GM19324 (cell line): ENCODE results near the gene SLC34A3.
"Not testable (repeated sequence)": the region's sequence is repeated elsewhere in the genome, so short reads cannot be mapped to it uniquely, and the experiment has no call there.

Source experiments
- ATAC-seq: cut with Tn5 transposase; IDR thresholded peaks from one replicate; pipeline ENCODE4 v1.9.1; 2021; ENCODE audit warnings: mild to moderate bottlenecking, moderate library complexity; ENCODE audit not compliant: unreplicated experiment, low FRiP score

The SLC34A3 gene

DNA sequence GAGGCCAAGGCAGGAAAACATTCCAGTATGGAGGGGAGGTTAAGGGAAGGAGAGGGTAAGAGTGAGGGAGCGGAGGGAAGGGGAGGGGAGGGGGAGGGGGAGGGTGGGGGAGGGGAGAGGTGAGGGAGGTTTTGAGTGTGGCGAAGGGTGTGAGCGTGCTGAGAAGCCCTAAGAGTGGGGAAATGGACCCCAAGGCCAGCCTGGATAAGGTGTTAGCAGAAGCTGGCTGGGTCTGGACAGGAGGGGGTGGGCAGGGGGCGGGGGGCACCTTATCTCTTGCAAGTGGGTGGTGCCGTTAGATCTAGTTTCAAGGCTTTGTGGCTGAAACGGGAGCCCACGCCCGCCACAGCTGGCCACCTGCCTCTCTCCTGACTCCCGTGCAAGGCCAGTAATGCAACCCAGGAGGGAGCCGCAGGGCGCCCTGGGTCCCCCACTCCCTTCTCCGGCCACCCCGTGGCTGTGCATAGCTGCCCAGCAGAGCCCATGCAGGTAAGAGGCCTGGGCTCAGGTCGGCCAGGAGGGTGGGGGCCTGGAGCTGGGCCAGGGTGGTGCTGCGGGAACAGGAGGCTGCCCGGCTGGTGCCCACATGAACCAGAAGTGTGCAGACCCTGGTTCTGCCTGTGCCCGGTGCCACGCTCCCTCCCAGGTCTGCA lies 2.7 kb upstream of the SLC34A3 start:
- no peak for ATAC-seq

DNA sequence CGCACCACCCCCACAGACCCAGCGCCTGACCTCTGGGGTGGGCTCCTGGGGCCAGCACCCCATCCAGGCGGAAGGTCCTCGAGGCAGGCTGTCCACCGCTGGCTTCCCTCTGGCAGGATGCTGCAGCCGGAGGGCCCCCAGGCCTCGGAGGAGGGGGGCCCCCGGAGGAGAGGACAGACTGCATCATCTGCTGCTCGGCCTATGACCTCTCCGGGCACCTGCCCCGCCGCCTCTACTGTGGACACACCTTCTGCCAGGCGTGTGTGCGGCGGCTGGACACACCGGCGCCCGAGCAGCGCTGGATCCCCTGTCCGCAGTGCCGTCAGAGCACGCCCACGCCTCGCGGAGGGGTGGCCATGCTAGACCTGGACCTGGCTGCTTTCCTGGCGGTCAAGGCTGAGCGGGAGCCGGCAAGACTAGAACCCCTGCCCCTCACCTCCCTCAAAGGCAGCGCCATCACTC lies 2.2 kb upstream of the SLC34A3 start:
- no peak for ATAC-seq

DNA sequence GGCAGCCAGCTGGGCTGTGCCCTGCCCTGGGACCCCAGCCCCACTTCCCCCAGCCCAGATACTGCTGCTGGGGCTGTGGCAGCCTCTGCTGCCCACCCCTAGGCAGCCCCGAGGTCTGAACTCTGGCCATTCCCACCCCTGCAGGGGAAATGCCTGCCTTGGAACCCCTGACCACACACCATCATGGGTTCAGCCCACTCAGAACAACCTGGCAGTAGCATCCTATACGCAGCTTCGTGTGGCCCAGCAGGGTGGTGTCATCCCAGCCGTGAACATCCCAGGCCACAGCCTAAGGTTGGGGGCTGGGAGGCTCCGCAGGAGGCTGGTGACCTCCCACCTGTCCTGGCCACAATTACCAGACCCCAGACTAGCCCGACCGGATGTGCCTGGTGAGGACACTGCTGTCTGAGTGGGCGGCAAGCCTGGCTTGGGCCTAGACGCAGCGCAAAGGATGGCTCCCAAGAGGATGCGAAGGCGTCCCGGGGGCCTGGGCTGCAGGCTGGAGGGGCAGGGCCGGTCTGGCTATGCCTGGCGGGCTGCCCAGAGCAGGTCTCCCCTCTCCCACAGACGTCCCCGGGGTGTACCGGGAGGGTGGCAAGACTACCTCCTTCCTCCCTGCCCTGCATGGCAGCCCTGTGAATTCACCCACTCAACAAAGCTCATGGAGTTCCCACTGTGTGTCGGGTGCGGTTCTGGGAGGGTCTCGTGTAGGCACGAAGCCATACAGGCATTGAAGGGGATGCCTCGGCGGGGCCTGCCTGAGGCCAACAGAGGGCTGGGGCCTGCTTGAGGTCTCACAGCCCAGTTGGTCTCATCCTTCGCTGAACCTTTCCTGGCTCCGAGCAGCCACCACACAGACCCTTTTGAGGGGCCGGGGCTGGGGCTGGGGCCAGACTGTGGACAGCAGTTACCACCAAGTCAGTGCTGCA lies 1.5 kb upstream of the SLC34A3 start:
- no peak for ATAC-seq

DNA sequence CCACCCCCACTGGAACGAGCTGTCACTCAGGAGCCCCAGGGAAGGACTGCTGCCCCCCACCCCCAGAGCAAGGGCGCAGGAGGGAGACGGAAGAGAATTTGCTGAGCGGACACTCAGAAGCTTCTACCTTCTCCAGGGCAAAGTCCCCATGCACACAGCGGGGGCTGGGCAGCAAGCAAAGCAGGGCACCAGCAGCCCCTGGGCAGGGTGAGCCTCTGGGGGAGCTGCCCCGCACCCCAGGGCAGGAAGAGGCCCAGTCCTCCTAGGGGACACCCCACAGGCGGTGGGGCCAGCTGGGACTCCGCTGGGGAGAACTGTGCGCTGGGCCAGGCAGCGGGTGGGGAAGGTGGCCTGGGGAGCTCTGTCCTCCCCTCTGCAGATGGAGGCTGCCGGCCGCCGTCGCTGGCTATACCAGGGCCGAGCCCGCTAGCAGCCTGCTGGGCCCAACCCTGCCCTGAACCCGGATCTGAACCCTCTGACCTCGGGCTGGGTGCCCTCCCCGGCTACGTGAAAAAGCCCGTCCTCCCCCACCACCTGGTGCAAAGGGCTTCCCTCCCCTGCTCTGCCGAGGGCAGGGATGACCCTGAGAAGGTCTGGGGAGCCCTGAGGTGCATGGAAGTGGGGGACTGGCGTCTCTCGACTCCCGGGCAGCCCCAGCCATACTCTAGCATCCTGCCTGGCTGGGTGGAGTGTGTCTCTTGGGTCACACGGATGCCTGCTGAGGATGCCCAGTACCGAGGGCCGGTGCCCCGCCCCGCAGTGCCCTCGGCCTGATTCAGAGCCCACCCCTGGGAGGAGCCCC lies 597 bp upstream of the SLC34A3 start:
- no peak for ATAC-seq

DNA sequence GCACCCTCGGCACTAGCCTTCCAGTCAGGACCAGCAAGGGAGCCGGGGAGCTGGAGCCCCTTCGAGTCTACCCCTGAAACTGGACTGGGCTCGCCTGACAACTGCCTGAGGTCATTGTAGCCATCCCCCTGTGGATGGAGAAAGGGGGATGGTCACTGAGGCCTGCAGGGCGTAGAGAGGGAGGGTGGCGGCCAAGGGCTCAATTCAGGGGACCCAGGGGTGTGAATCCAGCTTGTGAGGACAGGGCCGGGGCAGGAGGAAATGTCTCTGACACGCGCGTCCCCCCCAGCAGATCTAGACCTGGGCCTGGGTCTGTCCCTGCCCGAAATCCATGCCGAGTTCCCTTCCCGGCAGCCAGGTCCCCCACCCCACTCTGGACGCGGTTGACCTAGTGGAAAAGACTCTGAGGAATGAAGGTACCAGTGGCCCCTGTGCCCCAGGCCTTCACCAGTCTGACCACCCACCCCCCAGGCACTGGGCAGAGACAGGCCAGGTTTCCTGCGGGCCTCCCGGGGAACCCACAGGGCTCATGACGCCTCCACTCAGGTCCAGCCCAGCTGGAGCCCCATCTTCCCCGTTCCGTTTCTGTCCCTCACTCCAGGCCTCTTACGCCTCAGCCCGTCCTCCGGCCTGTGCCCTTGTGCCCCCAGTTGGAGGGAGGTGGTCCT lies 805 bp downstream of the SLC34A3 start:
- no peak for ATAC-seq

DNA sequence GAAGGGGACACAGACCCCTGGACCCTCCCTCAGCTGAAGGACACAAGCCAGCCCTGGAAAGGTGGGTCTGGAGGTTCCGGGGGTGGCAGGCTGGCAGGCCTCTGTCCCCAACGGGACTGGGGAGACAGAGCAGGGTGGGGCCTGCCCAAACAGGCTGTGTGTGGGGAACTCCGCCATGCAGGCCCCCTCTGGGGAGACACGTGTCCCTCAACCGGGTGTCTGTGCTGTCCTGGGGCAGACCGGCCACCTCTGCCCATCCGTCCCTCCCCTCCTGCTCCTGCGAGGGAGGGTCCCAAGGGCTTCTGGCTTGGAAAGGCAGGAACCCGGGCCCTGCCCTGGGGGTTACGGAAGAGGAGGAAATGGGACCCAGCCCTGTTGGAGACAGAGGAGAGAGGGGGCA lies 1.4 kb downstream of the SLC34A3 start:
- ATAC-seq: no peak

DNA sequence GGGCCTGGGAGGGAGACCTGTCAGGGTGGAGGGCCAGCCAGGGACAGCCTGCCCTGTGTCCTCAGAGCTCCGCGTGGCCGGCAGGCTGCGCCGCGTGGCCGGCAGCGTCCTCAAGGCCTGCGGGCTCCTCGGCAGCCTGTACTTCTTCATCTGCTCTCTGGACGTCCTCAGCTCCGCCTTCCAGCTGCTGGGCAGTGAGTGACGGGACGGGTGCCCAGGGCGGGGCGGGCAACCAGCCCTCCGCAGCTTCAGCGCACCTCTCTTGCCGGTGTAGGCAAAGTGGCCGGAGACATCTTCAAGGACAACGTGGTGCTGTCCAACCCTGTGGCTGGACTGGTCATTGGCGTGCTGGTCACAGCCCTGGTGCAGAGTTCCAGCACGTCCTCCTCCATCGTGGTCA lies 1.8 kb downstream of the SLC34A3 start:
- ATAC-seq: no peak

DNA sequence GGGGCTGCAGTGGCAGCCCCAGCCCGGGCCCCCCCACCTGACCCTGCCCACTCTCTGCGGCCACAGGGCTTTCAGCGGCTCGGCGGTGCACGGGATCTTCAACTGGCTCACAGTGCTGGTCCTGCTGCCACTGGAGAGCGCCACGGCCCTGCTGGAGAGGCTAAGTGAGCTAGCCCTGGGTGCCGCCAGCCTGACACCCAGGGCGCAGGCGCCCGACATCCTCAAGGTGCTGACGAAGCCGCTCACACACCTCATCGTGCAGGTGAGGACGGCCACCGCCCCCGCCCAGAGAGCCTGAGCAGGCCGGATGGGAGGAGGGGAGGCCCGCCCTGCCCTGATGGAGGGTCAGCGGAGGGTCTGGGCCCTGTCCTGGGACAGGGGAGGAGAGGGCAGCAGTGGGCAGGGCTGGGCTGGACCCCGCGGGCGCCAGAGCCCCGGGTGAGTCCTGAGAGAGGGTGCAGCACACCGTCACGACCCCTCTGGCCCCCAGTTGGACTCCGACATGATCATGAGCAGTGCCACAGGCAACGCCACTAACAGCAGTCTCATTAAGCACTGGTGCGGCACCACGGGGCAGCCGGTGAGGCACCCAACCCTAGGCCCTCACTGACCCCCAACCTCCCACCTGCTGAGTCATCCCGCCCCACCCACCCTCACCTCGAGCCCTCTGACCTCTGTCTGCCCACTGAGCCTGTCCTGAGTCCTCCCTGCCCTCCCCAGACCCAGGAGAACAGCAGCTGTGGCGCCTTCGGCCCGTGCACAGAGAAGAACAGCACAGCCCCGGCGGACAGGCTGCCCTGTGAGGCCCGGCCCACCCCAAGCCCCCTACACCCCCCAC lies 2.7 kb downstream of the SLC34A3 start:
- ATAC-seq: no peak

DNA sequence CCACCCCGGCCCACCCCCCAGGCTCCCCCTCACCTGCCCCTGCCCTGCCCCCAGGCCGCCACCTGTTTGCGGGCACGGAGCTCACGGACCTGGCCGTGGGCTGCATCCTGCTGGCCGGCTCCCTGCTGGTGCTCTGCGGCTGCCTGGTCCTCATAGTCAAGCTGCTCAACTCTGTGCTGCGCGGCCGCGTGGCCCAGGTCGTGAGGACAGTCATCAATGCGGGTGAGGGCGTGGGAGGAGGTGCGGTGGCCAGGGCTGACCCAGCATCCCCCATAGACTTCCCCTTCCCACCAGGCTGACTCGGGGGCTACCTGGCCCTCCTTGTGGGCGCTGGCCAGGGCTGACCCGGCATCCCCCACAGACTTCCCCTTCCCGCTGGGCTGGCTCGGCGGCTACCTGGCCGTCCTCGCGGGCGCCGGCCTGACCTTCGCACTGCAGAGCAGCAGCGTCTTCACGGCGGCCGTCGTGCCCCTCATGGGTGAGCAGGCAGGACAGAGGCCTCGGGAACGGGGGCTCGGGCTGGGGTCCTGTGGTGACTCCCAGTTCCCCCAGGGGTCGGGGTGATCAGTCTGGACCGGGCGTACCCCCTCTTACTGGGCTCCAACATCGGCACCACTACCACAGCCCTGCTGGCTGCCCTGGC lies 3.5 kb downstream of the SLC34A3 start:
- no peak for ATAC-seq

DNA sequence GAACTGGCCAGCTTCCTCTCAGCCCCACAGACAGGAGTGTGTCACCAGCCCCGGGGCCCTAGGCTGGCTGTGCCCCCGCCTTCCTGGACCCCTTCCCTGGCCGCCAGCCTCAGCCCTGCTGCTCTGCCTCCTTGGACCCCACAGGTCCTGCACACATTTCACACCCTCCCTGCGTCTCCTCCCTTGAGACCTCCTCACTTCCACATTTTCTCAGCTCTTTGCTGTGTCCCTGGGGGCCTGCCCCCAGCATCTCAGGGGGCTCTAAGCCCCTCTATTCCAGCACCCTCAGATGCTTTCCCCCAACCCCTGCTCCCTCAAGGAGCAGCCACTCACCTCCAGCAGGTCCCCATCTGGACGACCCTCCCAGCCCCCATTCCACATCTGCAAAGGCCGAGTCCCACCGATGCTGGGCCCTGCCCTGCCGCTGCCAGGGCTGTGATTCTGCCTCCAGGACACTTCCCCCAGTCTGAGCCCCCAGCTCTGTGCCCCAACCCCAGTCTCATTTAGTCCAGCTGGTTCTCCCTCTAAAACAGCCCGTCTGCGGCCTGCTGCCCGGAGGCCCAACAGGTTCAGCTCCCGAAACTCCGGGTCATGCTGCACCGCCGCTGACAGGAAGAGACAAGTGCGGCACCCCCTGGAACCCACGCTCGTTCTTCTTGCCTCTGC lies 4.2 kb downstream of the SLC34A3 start:
- no peak for ATAC-seq

DNA sequence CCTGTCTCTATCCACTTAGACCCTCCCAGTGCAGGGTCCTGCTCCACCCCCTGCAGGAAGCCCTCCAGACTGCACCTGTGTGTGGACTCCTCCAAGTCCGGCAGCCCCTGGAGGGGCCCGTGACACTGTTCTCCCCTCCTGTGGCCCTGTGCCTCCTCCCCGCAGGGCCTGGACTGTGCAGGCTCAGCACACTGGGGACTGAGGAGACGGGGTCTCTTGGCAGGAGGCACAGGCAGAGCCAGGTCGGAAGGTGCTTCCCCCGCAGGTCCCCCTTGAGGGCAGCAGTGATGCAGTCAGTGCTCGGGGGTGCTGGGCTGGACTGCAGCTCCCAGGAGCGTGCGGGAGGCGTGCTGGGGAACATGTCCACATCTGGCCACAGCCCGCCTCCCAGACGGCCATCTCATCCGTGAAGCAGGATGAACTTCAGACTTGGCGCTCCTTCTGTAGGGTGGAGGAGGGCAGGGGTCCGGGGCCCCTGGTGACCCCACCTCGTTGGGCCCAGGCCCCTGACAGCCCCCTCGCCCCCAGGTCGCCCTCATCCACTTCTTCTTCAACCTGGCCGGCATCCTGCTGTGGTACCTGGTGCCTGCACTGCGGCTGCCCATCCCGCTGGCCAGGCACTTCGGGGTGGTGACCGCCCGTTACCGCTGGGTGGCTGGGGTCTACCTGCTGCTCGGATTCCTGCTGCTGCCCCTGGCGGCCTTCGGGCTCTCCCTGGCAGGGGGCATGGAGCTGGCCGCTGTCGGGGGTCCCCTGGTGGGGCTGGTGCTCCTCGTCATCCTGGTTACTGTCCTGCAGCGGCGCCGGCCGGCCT lies 4.9 kb downstream of the SLC34A3 start:
- ATAC-seq: no peak

DNA sequence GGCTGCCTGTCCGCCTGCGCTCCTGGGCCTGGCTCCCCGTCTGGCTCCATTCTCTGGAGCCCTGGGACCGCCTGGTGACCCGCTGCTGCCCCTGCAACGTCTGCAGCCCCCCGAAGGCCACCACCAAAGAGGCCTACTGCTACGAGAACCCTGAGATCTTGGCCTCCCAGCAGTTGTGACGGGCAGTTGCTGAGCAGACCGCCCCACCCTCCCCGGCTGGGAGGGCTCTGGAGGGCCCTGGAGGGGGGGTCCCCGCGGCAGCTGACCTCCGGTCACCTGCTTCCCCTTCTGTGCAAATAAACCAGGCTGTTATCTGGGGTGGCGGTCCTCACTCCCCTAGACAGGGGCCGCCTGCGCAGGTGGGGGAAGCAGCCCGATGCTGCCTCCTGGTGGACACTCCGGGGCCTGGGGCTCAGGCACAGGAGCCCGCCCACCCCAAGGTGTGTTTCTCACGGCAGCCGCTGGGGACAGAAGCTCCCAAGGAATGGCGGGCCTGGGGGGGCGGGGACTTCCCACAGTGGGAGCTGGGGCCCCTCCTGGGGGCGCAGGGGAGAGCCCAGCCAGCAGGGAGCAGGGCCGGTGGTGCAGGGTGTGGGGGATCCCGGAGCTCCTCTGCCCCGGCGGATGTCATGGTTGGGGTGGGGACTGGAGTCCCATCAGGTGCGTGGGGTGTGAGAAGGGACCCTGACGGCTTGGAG lies 5.7 kb downstream of the SLC34A3 start:
- ATAC-seq: no peak

DNA sequence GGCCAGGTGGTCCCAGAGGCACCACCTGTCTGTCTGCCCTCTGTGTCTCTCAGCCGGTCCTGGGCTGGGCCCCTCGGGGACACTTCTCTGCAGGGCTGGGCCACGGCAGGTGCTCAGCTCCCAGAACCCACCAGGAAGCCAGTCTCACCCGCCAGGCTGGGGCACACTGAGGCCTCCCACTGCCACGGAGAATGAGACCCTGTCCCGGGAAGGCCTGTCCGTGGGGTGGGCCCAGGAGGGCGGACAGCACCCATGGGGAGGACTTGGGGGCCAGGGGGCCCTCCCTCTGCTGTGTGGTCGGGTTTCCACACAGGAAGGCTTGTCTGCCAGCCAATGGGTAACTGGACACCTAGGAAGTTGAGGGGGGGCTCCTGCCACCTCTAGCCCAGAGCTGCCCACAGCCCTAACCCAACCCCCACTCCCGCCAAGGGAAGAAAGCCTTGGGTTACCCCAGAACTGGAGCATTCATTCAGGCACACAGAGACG lies 6.3 kb downstream of the SLC34A3 start:
- ATAC-seq: no peak

DNA sequence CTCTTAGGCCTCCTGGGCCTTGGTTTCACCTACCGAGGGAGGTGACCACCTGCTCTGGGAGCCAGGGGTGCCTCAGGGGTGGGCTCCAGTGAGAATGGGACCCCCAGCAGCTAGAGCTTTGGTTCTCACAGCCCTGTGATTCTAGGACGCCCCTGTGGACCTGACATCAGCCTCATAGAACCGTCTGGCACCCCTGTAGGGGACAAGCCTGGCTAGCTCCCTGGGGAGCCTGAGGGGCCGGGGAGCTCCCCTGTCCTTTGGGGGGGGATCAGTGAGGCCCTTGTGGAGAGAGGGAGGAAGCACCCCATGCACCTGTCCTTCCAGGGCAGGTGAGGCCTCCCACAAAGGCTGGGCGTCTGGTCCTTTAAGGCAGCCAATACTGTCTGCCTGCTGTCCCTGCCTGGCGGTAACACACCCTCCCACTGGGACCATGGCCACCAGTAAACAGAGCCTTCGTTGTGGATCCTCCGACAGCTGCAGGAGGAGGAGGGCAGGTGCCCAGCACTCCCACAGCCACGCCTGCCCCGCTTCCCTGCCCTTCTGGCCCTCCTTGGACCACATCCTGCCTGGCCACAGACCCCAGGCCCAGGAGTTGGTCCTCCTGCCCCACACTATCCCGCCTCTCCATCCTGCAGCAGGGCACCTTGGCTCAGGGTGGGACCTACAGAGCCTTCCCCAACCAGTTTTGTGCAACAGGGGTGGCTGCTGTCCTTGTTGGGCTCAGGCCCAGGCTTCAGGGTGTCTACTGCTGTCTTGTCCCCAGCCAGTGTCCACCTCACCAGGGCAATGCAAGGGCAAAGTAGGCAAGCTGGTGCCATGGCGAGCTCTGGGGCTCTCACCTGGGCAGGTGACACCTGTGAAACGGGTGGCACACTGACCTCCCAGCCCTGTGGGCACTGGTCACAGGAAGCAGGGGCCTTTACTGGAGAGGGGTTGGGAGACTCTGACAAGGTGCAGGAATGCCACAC lies 7.3 kb downstream of the SLC34A3 start:
- ATAC-seq: no peak

DNA sequence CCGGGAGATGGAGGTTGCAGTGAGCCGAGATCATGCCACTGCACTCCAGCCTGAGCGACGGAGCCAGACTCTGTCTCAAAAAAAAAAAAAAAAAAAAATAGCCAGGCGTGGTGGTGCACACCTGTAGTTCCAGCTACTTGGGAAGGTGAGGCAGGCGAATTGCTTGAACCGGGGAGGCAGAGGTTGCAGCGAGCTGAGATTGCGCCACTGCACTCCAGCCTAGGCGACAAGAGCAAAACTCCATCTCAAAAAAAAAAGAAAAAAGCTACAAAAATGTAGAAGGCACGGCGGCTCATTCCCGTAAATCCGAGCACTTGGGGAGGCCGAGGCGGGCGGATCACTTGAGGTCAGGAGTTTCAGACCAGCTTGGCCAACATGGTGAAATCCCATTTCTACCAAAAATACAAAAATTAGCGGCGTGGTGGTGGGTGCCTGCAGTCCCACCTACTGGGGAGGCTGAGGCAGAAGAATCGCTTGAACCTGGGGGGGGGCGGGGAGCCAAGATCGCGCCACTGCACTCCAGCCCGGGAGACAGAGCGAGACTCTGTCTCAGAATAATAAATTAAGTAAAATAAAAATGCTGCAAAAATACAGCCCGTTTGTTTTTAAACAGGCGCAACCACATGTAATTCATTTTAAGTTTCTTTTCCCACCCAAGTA lies 9.0 kb downstream of the SLC34A3 start:
- ATAC-seq: not testable (repeated sequence)
